COLO829 (cell line): Measurements from ENCODE around the gene HDAC11.

Source experiments
- DNase-seq: peaks from one replicate; pipeline ENCODE4 v3.0.0; 2012; ENCODE audit warnings: low spot score

Gene HDAC11

DNA sequence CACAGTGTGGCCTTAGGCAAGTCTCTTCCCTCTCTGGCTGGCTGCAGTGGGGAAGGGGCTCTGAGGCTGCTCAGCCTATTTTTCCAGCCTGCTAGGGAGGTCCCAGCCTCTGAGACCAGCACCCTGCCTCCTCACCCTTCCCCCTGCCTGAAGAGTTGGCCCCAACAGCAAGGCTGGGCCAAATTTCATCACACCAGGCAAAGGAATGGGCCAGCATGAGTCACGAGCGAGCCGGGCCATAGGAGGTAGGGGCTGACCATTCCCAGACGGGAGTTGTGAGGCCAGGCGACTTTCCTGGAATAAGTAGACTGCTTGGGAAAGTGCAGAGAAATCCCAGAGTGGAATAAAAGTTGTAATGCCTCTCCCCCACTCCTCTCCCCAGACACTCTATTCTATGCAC, 63.1 kb downstream of the HDAC11 start:
- DNase-seq: no peak

DNA sequence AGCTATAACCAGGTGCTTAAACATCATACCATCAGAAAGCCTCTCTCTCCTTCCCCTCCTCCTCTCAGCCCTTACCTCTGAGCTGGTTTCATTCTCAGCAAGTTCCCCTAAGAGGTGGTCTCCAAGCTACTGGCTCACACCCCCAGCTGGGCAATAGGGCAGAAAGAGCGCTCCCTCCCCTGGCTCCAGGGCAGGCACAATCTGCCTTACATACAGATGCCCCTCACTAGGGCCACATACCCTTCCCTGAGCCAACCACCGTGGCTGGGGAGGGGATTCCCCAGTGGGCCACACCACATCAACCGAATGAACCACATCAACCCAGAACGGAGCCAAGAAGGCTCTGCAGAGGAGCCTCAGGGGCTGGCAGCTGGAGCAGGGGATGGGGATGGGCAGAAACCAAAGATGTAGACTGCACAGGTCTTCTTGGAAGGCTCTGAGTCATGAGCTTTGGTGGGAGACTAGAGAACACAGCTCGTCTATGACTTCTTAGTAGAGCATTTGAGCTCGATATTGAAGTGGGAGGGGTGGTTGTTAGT, 64.3 kb downstream of the HDAC11 start:
- no peak for DNase-seq

DNA sequence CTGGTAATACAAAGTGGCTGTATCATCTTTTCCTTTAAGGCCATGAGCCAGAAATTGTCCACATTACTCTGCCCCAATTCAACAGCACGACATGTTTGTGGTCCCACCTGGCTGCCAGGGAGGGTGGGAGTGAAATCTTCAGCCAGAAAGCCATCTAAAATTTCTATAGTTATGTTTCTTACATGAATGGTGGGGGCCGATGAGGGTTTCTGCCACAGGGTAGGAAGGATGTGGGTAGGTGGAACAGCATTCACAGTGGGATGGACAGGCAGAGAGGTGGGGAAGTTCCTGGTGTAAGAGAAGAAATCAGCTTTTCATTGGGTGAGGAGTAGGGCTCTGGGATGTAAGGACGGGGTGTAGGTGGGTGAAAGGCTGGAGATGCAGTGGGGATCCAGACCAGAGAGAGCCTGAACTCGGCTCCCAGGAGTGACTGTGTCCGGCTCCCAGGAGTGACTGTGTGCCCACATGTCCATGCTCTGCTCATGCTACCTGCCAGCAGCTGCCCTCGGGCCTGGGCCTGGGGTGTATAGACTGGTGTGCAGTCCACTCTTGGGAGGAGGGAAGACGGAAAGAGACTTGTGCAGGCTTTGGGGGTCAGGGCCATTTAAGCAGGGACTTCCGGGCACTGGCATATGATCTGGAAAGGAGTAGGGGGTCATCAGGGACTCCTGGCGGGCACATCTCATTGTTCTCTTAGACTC, 65.0 kb downstream of the HDAC11 start:
- no peak for DNase-seq

DNA sequence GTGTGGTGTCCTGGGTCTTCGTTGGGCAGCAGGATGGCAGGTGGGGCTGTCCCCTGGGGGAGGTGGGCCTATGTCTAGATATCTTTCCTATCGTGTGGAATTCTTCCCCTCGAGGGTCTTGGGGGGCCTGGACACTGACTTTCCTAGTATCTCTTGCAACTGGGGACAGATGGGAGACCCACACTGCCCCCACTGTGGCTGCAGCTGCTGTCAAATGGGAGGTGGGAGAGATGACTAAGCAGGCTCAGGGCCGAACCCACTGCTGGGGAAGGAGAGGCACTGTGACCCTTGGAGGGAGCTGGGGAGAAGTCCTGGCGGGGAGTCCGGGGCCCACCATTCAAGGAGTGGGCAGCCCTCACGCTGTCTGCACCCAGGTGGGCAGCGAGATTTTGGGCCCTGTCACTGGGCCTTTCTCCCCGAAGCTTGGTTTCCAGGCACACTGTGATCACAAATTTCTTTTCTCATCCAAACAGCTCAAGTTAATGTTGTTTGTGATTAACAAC, 65.9 kb downstream of the HDAC11 start:
- no peak for DNase-seq

DNA sequence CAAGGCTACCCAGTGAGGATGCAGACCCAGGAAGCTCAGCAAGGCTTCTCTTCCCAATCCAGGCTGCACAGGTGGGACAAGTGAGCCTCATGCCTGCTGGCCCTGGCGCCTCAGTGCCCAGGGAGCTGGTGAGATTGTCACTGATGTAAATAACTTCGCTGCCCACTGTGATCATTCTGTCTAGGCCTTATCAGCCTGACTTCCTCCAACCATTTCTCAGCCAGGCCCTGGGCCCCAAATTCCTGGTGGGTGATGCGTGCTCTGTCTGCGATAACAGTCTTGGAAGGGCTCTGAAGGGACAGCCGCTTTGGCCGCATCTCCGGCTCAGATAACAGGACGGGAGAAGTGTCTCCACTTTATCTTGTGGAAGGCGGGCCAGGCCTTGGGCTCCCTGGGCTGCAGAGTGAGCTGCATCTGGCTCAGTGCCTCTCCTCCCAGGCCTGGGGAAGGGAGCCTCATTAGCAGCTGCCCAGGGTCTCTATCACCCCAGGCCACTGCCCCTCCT, 66.6 kb downstream of the HDAC11 start:
- DNase-seq: no peak

DNA sequence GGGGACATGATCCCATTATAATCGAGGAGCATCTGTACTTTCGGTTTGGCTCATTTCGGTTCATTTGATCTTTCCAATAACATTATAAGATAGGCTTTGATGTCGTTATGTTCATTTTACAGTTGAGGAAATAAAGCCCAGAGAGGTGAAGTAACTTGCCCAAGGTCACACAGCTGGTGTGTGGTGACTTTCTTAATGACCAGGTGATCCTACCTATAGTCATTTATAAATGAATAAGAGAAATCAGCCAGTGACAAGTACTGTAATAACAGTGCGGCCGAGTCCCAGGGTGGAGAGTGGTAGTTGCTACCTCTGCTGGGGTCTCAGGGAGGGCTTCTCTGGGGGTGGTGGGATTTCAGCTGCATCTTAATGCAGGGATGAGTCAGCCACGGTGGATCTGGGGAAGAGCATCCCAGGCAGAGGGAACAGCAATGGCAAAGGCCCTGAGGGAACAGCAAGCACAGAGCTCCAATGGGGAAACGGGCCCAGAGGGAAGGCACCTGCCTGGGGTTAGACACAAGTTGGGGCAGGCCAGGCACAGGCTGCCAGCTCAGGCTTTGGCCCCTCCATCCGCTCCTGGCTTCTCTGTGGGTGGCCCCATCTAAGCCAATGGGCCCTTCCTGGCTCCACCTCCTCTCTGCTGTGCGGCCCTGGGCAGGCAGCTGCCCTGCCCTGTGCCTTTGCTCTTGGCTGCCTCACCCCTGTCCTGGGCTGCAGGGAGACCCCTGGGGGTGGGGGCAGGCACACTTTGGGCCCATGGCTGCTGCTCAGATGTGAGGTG, 67.7 kb downstream of the HDAC11 start:
- DNase-seq: no peak

DNA sequence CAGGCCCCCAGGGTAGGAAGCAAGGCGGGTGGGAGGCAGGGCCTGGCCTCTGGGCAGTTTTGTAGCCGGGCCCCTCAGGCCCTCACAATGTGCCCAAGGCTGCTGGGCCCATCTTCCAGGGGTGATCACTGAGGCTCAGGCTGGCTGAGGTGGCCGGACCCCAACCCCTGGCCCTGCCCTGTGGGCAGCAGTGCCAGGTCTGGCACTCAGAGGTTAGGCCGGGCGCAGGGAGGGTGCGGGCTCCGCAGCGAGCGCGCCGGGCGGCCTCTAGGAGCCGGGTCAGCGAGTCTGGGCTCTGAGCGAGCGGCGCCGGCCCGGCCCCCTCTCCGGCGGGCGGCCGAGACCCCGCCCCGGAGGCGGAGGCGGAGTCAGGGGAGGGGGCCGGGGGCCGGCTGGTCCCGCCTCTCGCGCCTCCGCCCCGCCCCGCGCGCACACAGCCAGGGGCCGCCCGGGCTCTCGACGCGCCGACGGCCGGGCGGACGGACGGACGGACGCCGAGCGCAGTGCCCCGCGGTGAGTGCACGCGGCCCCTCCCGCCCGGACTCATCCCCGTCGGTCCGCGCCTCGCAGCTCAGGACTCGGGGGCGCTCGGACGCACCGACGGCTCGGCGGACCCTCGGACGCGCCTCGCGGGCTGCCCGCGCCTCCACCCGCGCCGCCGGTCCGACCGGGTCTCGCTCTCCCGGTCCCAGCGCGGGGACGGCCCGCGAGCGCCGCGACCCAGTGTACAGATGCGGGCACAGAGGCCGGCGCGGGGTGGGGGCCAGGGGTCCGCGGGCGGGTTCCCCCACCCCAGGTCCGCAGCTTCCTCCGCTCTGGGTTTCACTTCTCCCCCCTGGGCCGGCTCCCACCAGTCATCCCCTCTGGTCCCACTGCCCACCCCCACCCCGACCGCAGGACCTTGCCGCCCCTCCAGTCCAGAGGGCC, 68.9 kb downstream of the HDAC11 start, which contains the start of gene FBLN2:
Gene FBLN2 (plus strand): TSS at position 430 of the 927 bp plus-strand sequence. CDS start 21,231 bp downstream, outside the sequence.
- no peak for DNase-seq

DNA sequence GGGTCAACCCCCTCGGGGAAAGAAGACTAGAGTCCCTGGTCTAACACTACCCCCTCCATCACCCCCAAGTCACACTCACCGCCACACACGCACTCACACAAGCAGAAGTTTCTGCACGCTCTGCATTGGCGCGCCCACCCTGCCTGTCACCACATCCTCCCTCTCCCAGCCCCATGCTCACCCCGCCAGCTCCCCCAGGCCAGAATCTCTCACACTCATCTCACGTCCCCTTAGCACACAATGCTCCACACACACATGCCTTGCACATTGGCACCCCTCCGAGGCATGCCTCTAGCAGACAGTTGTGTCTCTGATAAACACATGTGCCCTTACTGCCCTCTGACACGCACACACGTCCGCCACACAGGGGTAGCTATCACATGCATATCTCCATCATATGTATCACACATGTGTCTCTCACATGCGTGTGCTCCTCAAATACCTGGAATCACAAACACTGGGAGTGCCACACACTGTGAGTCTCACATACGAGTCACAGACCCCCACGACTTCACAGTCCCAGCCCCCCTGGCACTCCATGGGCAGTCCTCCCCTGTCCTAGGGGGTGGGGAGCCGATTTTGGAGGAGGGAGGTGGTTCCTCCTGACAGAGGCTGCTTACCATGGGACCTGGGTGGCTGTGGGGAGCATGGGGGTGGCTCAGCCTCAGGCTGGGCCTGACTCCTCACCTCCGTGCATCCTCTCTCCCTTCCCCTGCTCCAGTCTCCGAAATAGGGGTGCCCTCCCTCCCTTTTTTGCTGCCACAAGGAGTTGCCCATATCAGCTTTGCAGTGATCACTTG, 69.7 kb downstream of the HDAC11 start:
- DNase-seq: no peak

DNA sequence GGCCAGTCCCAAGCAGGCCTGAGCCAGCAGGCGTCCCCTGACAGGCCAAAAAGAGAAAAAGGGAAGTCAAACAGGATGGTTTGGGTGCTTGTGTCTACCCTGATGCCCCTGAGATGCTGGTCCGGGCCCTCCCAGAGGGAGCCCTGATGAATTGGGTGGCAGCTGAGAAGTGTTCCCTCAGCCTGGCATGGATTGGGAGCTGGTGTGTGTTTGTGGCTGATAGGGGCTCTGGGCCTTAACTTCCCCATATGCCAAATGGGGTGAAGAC, 70.3 kb downstream of the HDAC11 start:
- DNase-seq: no peak

DNA sequence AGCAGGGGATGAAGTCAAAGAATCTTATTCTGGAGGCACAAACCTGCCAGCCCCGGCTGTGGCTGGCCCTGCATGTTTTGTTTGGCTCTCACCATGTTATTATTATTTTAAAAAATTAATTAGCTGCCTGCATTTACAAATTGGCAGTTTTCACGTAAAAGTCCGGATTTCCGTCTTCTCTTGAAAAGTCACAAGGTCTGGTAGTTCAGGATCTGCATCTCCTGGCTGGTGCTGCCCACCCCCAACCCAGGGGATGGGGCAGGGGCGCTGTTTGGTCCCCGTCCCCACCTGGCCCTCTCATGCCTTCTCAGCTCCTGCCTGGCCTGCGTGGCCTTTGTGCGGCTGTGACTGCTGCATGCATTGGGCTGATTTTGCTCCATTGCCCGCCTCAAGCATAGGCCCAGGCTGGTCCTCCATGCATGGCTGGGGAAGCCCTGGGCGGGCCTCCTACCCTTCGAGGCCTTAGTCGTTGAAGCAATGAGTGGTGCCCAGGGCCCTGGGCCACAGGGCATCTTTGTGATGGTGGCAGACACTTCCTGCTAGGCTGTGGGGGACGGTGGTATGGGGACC, 70.8 kb downstream of the HDAC11 start:
- DNase-seq: no peak

DNA sequence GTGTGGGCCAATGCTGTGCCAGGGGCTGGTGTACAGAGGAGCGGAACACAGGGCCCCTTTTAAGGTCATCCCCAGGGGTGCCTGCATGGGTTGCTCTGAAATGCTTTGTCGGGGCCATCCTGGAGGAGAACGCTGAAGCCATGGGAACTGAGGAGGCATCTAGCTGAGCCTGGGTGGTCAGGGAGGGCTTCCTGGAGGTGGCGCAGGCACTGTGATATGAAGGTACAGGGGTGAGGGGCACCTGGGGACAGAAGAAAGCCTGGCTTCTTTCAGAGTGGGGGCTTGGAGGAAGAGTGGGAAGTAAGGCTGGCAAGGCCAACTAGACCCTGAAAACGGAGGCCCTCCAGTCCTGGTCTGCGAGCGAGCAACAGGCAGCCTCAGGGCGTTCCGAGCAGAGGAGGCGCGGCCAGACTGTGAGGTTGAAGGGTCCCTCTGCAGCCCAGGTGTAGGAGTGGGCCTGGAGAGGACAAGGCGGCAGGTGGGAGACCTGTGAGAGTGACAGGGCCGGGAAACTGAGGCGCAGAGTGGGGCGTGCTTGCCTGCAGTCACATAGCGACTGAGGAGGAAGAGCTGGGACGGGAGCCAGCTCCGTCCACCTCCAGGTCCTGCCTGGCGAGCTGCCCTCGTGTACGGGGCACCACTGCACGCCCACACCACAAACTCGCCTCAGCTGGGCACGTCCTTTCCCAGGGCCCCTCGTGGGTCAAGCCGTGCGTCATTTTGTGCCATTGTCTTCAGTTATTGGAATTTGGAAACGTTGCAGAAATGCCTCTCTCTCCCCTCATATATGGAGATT, 72.9 kb downstream of the HDAC11 start:
- DNase-seq: no peak

DNA sequence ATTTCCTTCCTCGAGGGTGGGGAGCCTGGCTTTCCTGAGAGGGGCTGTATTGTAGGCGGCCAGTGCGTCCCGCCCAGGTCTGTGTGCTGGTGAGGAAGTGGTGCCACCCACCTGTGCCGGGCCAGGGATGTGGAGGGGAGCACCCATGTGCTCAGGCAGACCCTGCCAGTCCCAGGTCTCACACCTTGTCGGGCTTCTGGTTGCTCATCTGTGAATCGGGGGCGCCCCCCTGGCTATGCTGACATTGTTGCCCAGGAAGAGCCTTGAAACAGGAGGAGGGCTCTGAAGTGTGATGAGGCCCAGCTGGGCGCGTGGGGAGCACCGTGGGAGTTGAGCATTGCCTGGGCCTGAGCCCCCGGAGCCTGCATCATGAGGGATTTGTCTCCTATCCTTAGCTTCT, 73.6 kb downstream of the HDAC11 start:
- no peak for DNase-seq

DNA sequence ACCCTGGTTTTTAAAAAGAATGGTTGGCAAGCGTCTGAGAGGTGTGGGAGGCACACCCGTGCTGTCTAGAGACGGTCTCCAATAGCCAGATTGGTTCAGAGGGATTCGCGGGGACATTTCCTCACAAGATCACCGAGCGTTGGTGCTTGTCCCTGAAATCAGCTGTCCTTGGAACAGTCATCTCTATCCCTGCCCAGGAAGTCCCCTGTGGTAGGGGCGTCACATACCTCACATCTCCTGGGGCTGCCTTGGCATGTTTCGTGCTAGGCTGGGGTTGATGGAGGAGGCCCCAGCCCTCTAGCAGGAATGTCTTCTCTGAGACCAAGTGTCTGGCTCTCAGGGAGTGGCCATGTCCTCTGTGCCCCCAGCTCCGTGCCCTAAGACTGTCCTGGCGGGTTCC, 75.6 kb downstream of the HDAC11 start:
- DNase-seq: no peak
